HEK293 (cell line): Measurements from ENCODE around the gene BBC3.

Experiments used
- ATF2 ChIP-seq: fragments of 450-650 bp; formaldehyde crosslinking; IDR thresholded peaks from 2 replicates; pipeline ENCODE4 v1.5.1; 2016; ENCODE audit warnings: missing biosample characterization, missing genetic modification characterization, low read depth
- GLI2 ChIP-seq: fragments of 450-650 bp; formaldehyde crosslinking; IDR thresholded peaks from 2 replicates; pipeline ENCODE4; 2017; ENCODE audit warnings: missing biosample characterization, missing genetic modification characterization, low read depth, borderline replicate concordance
- HIC1 ChIP-seq: fragments of 450-650 bp; formaldehyde crosslinking; IDR thresholded peaks from 2 replicates; pipeline ENCODE4 v1.5.1; 2016; ENCODE audit warnings: missing biosample characterization, missing genetic modification characterization
- HOXC10 ChIP-seq: sonication (generic); formaldehyde crosslinking; IDR thresholded peaks from 2 replicates; pipeline ENCODE4 v1.8.1; 2023; ENCODE audit warnings: mild to moderate bottlenecking, missing genetic modification reagents
- INSM2 ChIP-seq: fragments of 450-650 bp; formaldehyde crosslinking; IDR thresholded peaks from 2 replicates; pipeline ENCODE4 v1.5.1; 2016; ENCODE audit warnings: missing biosample characterization, missing genetic modification characterization
- KLF10 ChIP-seq: fragments of 450-650 bp; IDR thresholded peaks from 2 replicates; pipeline ENCODE4 v1.5.1; 2018; ENCODE audit warnings: missing biosample characterization, mild to moderate bottlenecking, missing genetic modification characterization
- MEIS1 ChIP-seq: sonication (generic); formaldehyde crosslinking; IDR thresholded peaks from 2 replicates; pipeline ENCODE4 v1.8.1; 2022; ENCODE audit warnings: missing genetic modification reagents, mild to moderate bottlenecking, borderline replicate concordance
- PATZ1 ChIP-seq: fragments of 450-650 bp; formaldehyde crosslinking; IDR thresholded peaks from 2 replicates; pipeline ENCODE4 v1.5.1; 2016; ENCODE audit warnings: missing biosample characterization, missing genetic modification characterization
- SALL2 ChIP-seq: fragments of 450-650 bp; formaldehyde crosslinking; IDR thresholded peaks from 2 replicates; pipeline ENCODE4 v1.5.0; 2017; ENCODE audit warnings: missing biosample characterization, mild to moderate bottlenecking, missing genetic modification characterization, borderline replicate concordance
- SP2 ChIP-seq: fragments of 450-650 bp; formaldehyde crosslinking; IDR thresholded peaks from 2 replicates; pipeline ENCODE4 v1.5.1; 2016; ENCODE audit warnings: missing biosample characterization, missing genetic modification characterization
- YY2 ChIP-seq: fragments of 450-650 bp; formaldehyde crosslinking; IDR thresholded peaks from 2 replicates; pipeline ENCODE4 v1.5.1; 2016; ENCODE audit warnings: missing biosample characterization, missing genetic modification characterization
- ZBTB21 ChIP-seq: fragments of 450-650 bp; formaldehyde crosslinking; IDR thresholded peaks from 2 replicates; pipeline ENCODE4 v1.5.1; 2017; ENCODE audit warnings: missing biosample characterization, missing genetic modification characterization
- ZBTB48 ChIP-seq: fragments of 450-650 bp; formaldehyde crosslinking; IDR thresholded peaks from 2 replicates; pipeline ENCODE4 v1.5.1; 2016; ENCODE audit warnings: missing biosample characterization, missing genetic modification characterization
- ZFP37 ChIP-seq: fragments of 450-650 bp; formaldehyde crosslinking; IDR thresholded peaks from 2 replicates; pipeline ENCODE4 v1.5.1; 2016; ENCODE audit warnings: missing biosample characterization, missing genetic modification characterization
- ZNF18 ChIP-seq: fragments of 450-650 bp; formaldehyde crosslinking; IDR thresholded peaks from 2 replicates; pipeline ENCODE4 v1.5.1; 2016; ENCODE audit warnings: missing biosample characterization, missing genetic modification characterization
- ZNF223 ChIP-seq: fragments of 450-650 bp; formaldehyde crosslinking; IDR thresholded peaks from 2 replicates; pipeline ENCODE4 v1.5.1; 2016; ENCODE audit warnings: missing biosample characterization, missing genetic modification characterization
- ZNF26 ChIP-seq: fragments of 450-650 bp; formaldehyde crosslinking; IDR thresholded peaks from 2 replicates; pipeline ENCODE4 v1.5.1; 2016; ENCODE audit warnings: missing biosample characterization, missing genetic modification characterization
- ZNF266 ChIP-seq: fragments of 450-650 bp; formaldehyde crosslinking; IDR thresholded peaks from 2 replicates; pipeline ENCODE4 v1.5.1; 2016; ENCODE audit warnings: missing biosample characterization, missing genetic modification characterization, low read depth
- ZNF274 ChIP-seq, 2 experiments: fragments of 200-500 bp in 1 of 2; fragments of 450-650 bp in 1 of 2; sonication (Bioruptor generic) in 1 of 2; formaldehyde crosslinking in 1 of 2; IDR thresholded peaks; 2 replicates each; pipeline versions ENCODE4 v1.5.1 to v1.6.1; 2014 to 2016; ENCODE audit warnings: borderline replicate concordance in 1 of 2, inconsistent platforms in 1 of 2, low read length in 1 of 2, missing biosample characterization in 1 of 2, missing genetic modification characterization in 1 of 2
- ZNF423 ChIP-seq: fragments of 450-650 bp; formaldehyde crosslinking; IDR thresholded peaks from 2 replicates; pipeline ENCODE4 v1.5.1; 2016; ENCODE audit warnings: missing biosample characterization, missing genetic modification characterization
- ZNF449 ChIP-seq: fragments of 450-650 bp; formaldehyde crosslinking; IDR thresholded peaks from 2 replicates; pipeline ENCODE4 v1.5.1; 2017; ENCODE audit warnings: missing biosample characterization, mild to moderate bottlenecking, missing genetic modification characterization, moderate library complexity
- ZNF514 ChIP-seq: fragments of 450-650 bp; formaldehyde crosslinking; IDR thresholded peaks from 2 replicates; pipeline ENCODE4 v1.5.1; 2016; ENCODE audit warnings: missing biosample characterization, missing genetic modification characterization
- ZNF521 ChIP-seq: fragments of 450-650 bp; formaldehyde crosslinking; IDR thresholded peaks from 2 replicates; pipeline ENCODE4 v1.5.1; 2017; ENCODE audit warnings: missing biosample characterization, mild to moderate bottlenecking, missing genetic modification characterization
- ZNF571 ChIP-seq: fragments of 450-650 bp; formaldehyde crosslinking; IDR thresholded peaks from 2 replicates; pipeline ENCODE4 v1.5.0; 2017; ENCODE audit warnings: missing biosample characterization, missing genetic modification characterization
- ZNF658 ChIP-seq: fragments of 450-650 bp; formaldehyde crosslinking; IDR thresholded peaks from 2 replicates; pipeline ENCODE4; 2016; ENCODE audit warnings: missing biosample characterization, missing genetic modification characterization
- ZNF76 ChIP-seq: fragments of 450-650 bp; formaldehyde crosslinking; IDR thresholded peaks from 2 replicates; pipeline ENCODE4; 2016; ENCODE audit warnings: low read depth, missing biosample characterization, missing genetic modification characterization, borderline replicate concordance
- ZSCAN4 ChIP-seq: fragments of 450-650 bp; formaldehyde crosslinking; IDR thresholded peaks from 2 replicates; pipeline ENCODE4 v1.5.1; 2017; ENCODE audit warnings: missing biosample characterization, missing genetic modification characterization

The BBC3 gene

GRCh38 chr19:47253467-47253881, 22.5 kb upstream of the BBC3 start (continued):
- TF ChIP-seq INSM2 (peak; percentile 96), ZNF423 (tag by site-specific recombination) (no peak), ZNF76 (tag by site-specific recombination) (no peak), ZNF26 (tag by site-specific recombination) (no peak), ZNF521 (tag by site-specific recombination) (no peak), ZBTB48 (tag by site-specific recombination) (no peak), ZNF514 (tag by site-specific recombination) (no peak), ZSCAN4 (no peak), ZNF658 (tag by site-specific recombination) (no peak), ZNF223 (tag by site-specific recombination) (no peak), ZNF266 (tag by site-specific recombination) (no peak), GLI2 (tag by site-specific recombination) (no peak; the same call in 1 of the 2 replicates), ZFP37 (peak; percentile 71; the same call in 1 of the 2 replicates), ZBTB21 (tag by site-specific recombination) (peak; percentile 58), PATZ1 (tag by site-specific recombination) (peak; percentile 28; the same call in 1 of the 2 replicates), KLF10 (tag by site-specific recombination) (peak; percentile 88), MEIS1 (CRISPR knock-in tag) (no peak), ZNF18 (tag by site-specific recombination) (no peak), YY2 (no peak), SALL2 (tag by site-specific recombination) (no peak), HIC1 (peak; percentile 88), ZNF449 (tag by site-specific recombination) (peak; percentile 42; the same call in 1 of the 2 replicates), ZNF571 (tag by site-specific recombination) (no peak), ATF2 (tag by site-specific recombination) (no peak), HOXC10 (no peak), SP2 (tag by site-specific recombination) (0 out of 2 replicates have a peak, but pooled peaks have one; percentile 17), ZNF274 (IDR thresholded peaks at IDR 0.05; ENCODE audit: low read length) (no peak), ZNF274 (tag by site-specific recombination; IDR thresholded peaks at IDR 0.05; ENCODE audit: borderline replicate concordance) (no peak)
